DND-41 (cell line): ENCODE data around the gene SMPD4.
"Not testable (repeated sequence)": the region's sequence is repeated elsewhere in the genome, so short reads cannot be mapped to it uniquely, and the experiment has no call there.

Experiments used
- ATAC-seq: fragments of 200-7000 bp; cut with Tn5 transposase; 3 replicates; pipeline ENCODE4 v1.9.1; 2021; ENCODE audit warnings: low read depth; ENCODE audit not compliant: insufficient read depth
- DNase-seq: peaks from one replicate; pipeline ENCODE4 v3.0.0-alpha.2; 2020
- H2AFZ ChIP-seq: 2 replicates; pipeline ENCODE4 v1.6.0; 2012; ENCODE audit warnings: low read depth, low read length
- H3K27ac ChIP-seq: 2 replicates; pipeline ENCODE4 v1.5.1; 2012; ENCODE audit warnings: low read length, inconsistent platforms
- H3K27me3 ChIP-seq: fragments of 200-600 bp; sonication (generic); 2 replicates; pipeline ENCODE4 v1.6.0; 2012; ENCODE audit warnings: low read length, mild to moderate bottlenecking, inconsistent platforms; ENCODE audit not compliant: insufficient read depth, poor library complexity
- H3K36me3 ChIP-seq: 2 replicates; pipeline ENCODE4 v1.5.1; 2012; ENCODE audit warnings: low read length, inconsistent platforms; ENCODE audit not compliant: insufficient read depth
- H3K4me1 ChIP-seq: 2 replicates; pipeline ENCODE4 v1.5.1; 2012; ENCODE audit warnings: mild to moderate bottlenecking, low read length; ENCODE audit not compliant: insufficient read depth
- H3K4me2 ChIP-seq: 2 replicates; pipeline ENCODE4 v1.6.0; 2012; ENCODE audit warnings: mild to moderate bottlenecking, moderate library complexity, low read length, inconsistent platforms; ENCODE audit not compliant: insufficient read depth
- H3K4me3 ChIP-seq, 2 experiments: fragments of 200-600 bp in 1 of 2; shearing (Covaris generic) in 1 of 2; 2 replicates each; pipeline ENCODE4 v1.5.1; 2012 to 2016; ENCODE audit warnings: inconsistent platforms in 2 of 2, low read length in 2 of 2, mild to moderate bottlenecking in 2 of 2, low read depth in 1 of 2, moderate library complexity in 1 of 2
- H3K79me2 ChIP-seq: 2 replicates; pipeline ENCODE4 v1.6.0; 2012; ENCODE audit warnings: low read length, inconsistent platforms; ENCODE audit not compliant: insufficient read depth
- H3K9ac ChIP-seq: 2 replicates; pipeline ENCODE4 v1.6.0; 2012; ENCODE audit warnings: low read depth, mild to moderate bottlenecking, inconsistent platforms, low read length, moderate library complexity
- H3K9me3 ChIP-seq: 2 replicates; pipeline ENCODE4 v1.5.1; 2012; ENCODE audit warnings: low read length, moderate library complexity, mild to moderate bottlenecking, inconsistent platforms; ENCODE audit not compliant: insufficient read depth, severe bottlenecking
- H4K20me1 ChIP-seq: 2 replicates; pipeline ENCODE4 v1.6.0; 2012; ENCODE audit warnings: low read length; ENCODE audit not compliant: insufficient read depth

SMPD4 gene

GRCh38 chr2:130143266-130144039 lies 37.9 kb downstream of the SMPD4 start:
- H3K79me2 ChIP-seq, H4K20me1 ChIP-seq, H3K9me3 ChIP-seq, H2AFZ ChIP-seq, H3K4me3 ChIP-seq, H3K4me2 ChIP-seq, H3K27ac ChIP-seq, H3K9ac ChIP-seq, H3K4me1 ChIP-seq, H3K36me3 ChIP-seq, H3K27me3 ChIP-seq: not testable (repeated sequence)
- ATAC-seq, result peak; percentile 86
- peak; percentile 48 for DNase-seq

- not testable (repeated sequence) for H3K36me3 ChIP-seq, H3K27ac ChIP-seq, H3K9me3 ChIP-seq, H3K4me1 ChIP-seq, H3K9ac ChIP-seq, H3K79me2 ChIP-seq, ATAC-seq, H3K4me2 ChIP-seq, H3K4me3 ChIP-seq, H2AFZ ChIP-seq, H4K20me1 ChIP-seq, H3K27me3 ChIP-seq, DNase-seq
These were observed 38.8 kb downstream of the SMPD4 start for GRCh38 chr2:130142396-130143265.

GRCh38 chr2:130141645-130142370 lies 39.6 kb downstream of the SMPD4 start:
- H3K9ac ChIP-seq, H2AFZ ChIP-seq, ATAC-seq, H3K9me3 ChIP-seq, H3K4me1 ChIP-seq, DNase-seq, H3K79me2 ChIP-seq, H4K20me1 ChIP-seq, H3K27me3 ChIP-seq, H3K4me3 ChIP-seq, H3K36me3 ChIP-seq, H3K27ac ChIP-seq, H3K4me2 ChIP-seq: not testable (repeated sequence)

- DNase-seq, H3K36me3 ChIP-seq, H3K9ac ChIP-seq, H2AFZ ChIP-seq, H3K27ac ChIP-seq, H3K4me3 ChIP-seq, ATAC-seq, H3K4me1 ChIP-seq, H3K4me2 ChIP-seq, H3K79me2 ChIP-seq, H3K27me3 ChIP-seq, H4K20me1 ChIP-seq, H3K9me3 ChIP-seq: not testable (repeated sequence)
These were observed 40.4 kb downstream of the SMPD4 start for GRCh38 chr2:130141002-130141401.

- not testable (repeated sequence) for ATAC-seq, H3K9ac ChIP-seq, H3K4me2 ChIP-seq, H3K36me3 ChIP-seq, H3K4me3 ChIP-seq, DNase-seq, H3K79me2 ChIP-seq, H3K27ac ChIP-seq, H3K27me3 ChIP-seq, H3K9me3 ChIP-seq, H4K20me1 ChIP-seq, H3K4me1 ChIP-seq, H2AFZ ChIP-seq
These were observed 40.9 kb downstream of the SMPD4 start for GRCh38 chr2:130140516-130140915.

- not testable (repeated sequence) for H2AFZ ChIP-seq, H3K9me3 ChIP-seq, H3K9ac ChIP-seq, ATAC-seq, DNase-seq, H3K27me3 ChIP-seq, H3K4me3 ChIP-seq, H4K20me1 ChIP-seq, H3K4me1 ChIP-seq, H3K27ac ChIP-seq, H3K4me2 ChIP-seq, H3K36me3 ChIP-seq, H3K79me2 ChIP-seq
These were observed 41.8 kb downstream of the SMPD4 start for GRCh38 chr2:130139331-130140280.

GRCh38 chr2:130138841-130139251 lies 42.6 kb downstream of the SMPD4 start:
- H3K9me3 ChIP-seq, H3K79me2 ChIP-seq, DNase-seq, H3K4me2 ChIP-seq, H3K27me3 ChIP-seq, H3K4me3 ChIP-seq, H3K36me3 ChIP-seq, H3K4me1 ChIP-seq, H3K27ac ChIP-seq, H2AFZ ChIP-seq, ATAC-seq, H3K9ac ChIP-seq, H4K20me1 ChIP-seq: not testable (repeated sequence)
